HEK293T (cell line): Measurements from ENCODE around the gene PLA2G15.

Experiments
- ARNT ChIP-seq: fragments of 450-650 bp; IDR thresholded peaks from 2 replicates; pipeline ENCODE4 v1.6.1; 2017; ENCODE audit warnings: mild to moderate bottlenecking
- BHLHE40 ChIP-seq: fragments of 450-650 bp; IDR thresholded peaks from 2 replicates; pipeline ENCODE4 v1.6.1; 2016; ENCODE audit warnings: mild to moderate bottlenecking, moderate library complexity, borderline replicate concordance
- FOXA1 ChIP-seq: fragments of 450-650 bp; IDR thresholded peaks from 2 replicates; pipeline ENCODE4 v1.6.1; 2016; ENCODE audit warnings: mild to moderate bottlenecking
- FOXM1 ChIP-seq: fragments of 450-650 bp; IDR thresholded peaks from 2 replicates; pipeline ENCODE4 v1.6.1; 2017; ENCODE audit warnings: mild to moderate bottlenecking, borderline replicate concordance
- L3MBTL2 ChIP-seq: fragments of 450-650 bp; conservative IDR thresholded peaks from 2 replicates; pipeline ENCODE4 v1.6.1; 2016; ENCODE audit warnings: mild to moderate bottlenecking
- SP1 ChIP-seq: fragments of 450-650 bp; IDR thresholded peaks from 2 replicates; pipeline ENCODE4 v1.6.1; 2017

- no peak for TF ChIP-seq FOXA1
- no peak for TF ChIP-seq SP1
- no peak for TF ChIP-seq ARNT
- no peak for TF ChIP-seq L3MBTL2
- TF ChIP-seq BHLHE40: no peak
- TF ChIP-seq FOXM1: no peak
These were observed 8.9 kb upstream of the PLA2G15 start for GRCh38 chr16:68236137-68236825.
